Liver (tissue), 3 donors: ENCODE data around the gene NAPEPLD.
"Not testable (repeated sequence)": the region's sequence is repeated elsewhere in the genome, so short reads cannot be mapped to it uniquely, and the experiment has no call there.

Source experiments
- CTCF ChIP-seq: fragments of 150-350 bp; IDR thresholded peaks from 2 replicates; pipeline ENCODE4 v1.5.1; 2017; ENCODE audit warnings: improper control_type of control experiment, low read depth, low read length; ENCODE audit not compliant: missing input control
- EGR1 ChIP-seq, 2 donors: IDR thresholded peaks; 2 replicates each; pipeline ENCODE4 v1.6.1; 2016 to 2018; ENCODE audit warnings: antibody characterized with exemption in 2 of 2, low read depth in 2 of 2
- GABPA ChIP-seq, 2 donors: IDR thresholded peaks in 1 of 2; conservative IDR thresholded peaks in 1 of 2; 2 replicates each; pipeline ENCODE4 v1.6.1; 2016; ENCODE audit warnings: antibody characterized with exemption in 2 of 2, mild to moderate bottlenecking in 1 of 2, moderate library complexity in 1 of 2
- HNF4A ChIP-seq, 2 donors: conservative IDR thresholded peaks; 2 replicates each; pipeline ENCODE4 v1.6.1; 2016; ENCODE audit warnings: antibody characterized with exemption in 2 of 2, mild to moderate bottlenecking in 2 of 2
- RAD21 ChIP-seq, 2 donors: IDR thresholded peaks; 2 replicates each; pipeline ENCODE4 v1.6.1; 2016; ENCODE audit warnings: antibody characterized with exemption in 2 of 2, mild to moderate bottlenecking in 2 of 2
- RXRA ChIP-seq, 2 donors: IDR thresholded peaks; 2 replicates each; pipeline ENCODE4 v1.6.1; 2017 to 2018; ENCODE audit warnings: antibody characterized with exemption in 2 of 2, mild to moderate bottlenecking in 1 of 2
- TAF1 ChIP-seq: conservative IDR thresholded peaks from 2 replicates; pipeline ENCODE4 v1.6.1; 2016; ENCODE audit warnings: antibody characterized with exemption, mild to moderate bottlenecking
- TF ChIP-seq, protein P1 (sequence below): IDR thresholded peaks from 2 replicates; pipeline ENCODE4 v1.6.1; 2016; ENCODE audit warnings: antibody characterized with exemption
- donor health status: healthy.
- donor health status: healthy.

GRCh38 chr7:103163087-103163825, 14.4 kb upstream of the NAPEPLD start:
- not testable (repeated sequence) for TF ChIP-seq CTCF; GABPA (IDR thresholded peaks at IDR 0.05 in 1 of 2, conservative IDR thresholded peaks at IDR 0.05 in 1 of 2); TAF1; RAD21 (IDR thresholded peaks at IDR 0.05); EGR1 (IDR thresholded peaks at IDR 0.05; ENCODE audit: low read depth in 2 of 2); HNF4A (conservative IDR thresholded peaks at IDR 0.05); RXRA (IDR thresholded peaks at IDR 0.05)
- TF ChIP-seq, protein P1, sequence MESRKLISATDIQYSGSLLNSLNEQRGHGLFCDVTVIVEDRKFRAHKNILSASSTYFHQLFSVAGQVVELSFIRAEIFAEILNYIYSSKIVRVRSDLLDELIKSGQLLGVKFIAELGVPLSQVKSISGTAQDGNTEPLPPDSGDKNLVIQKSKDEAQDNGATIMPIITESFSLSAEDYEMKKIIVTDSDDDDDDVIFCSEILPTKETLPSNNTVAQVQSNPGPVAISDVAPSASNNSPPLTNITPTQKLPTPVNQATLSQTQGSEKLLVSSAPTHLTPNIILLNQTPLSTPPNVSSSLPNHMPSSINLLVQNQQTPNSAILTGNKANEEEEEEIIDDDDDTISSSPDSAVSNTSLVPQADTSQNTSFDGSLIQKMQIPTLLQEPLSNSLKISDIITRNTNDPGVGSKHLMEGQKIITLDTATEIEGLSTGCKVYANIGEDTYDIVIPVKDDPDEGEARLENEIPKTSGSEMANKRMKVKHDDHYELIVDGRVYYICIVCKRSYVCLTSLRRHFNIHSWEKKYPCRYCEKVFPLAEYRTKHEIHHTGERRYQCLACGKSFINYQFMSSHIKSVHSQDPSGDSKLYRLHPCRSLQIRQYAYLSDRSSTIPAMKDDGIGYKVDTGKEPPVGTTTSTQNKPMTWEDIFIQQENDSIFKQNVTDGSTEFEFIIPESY: not testable (repeated sequence)
